ENCODE data around the gene MARCHF3. TPM values are rescaled to one million over a fixed set of nuclear protein-coding genes. Genes with fewer than 3 reads are reported as not detected.
"Not testable (repeated sequence)": the region's sequence is repeated elsewhere in the genome, so short reads cannot be mapped to it uniquely, and the experiment has no call there.

Gene MARCHF3
- total RNA-seq, 2 donors from 2014 or later: 10.4 to 34.1 TPM

DNA sequence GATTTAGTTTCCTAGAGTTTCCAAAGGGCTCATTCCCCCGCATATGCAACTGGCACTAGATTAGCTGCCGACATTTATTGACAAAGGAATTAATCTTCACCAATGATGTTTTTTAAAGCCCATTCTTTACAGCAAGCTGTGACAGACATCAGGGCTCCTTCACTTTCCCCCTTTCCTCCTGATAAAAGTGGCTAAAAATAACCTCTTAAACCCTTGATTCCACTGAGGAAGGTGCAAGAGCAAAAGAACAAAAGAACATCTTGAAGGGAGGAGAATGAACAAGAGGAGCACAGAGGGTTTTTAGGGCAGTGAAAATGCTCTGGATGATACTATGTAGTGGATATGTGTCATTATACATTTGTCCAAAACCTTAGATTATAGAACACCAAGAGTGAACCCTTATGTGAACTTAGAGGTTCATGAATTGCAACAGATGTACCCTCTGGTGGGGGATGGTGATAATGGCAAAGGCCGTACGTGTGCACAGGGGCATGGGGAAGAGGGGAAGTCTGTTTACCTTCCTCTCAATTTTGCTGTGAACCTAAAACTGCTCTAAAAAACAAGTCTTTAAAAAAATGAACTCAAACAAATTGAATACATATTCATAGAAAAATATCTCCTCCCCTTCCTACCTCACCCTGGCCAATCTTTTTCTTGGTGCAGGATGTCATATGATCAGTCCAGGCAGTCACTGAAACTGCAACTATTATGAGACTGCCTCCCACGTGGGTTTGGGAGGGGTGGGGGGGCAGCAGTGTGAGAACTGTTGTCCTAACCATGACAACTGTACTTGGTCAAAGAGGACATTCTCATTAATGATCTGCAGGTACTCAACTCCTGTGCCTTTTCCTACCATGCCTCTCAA lies 83.0 kb downstream of the MARCHF3 start:
- TF ChIP-seq, protein P1, sequence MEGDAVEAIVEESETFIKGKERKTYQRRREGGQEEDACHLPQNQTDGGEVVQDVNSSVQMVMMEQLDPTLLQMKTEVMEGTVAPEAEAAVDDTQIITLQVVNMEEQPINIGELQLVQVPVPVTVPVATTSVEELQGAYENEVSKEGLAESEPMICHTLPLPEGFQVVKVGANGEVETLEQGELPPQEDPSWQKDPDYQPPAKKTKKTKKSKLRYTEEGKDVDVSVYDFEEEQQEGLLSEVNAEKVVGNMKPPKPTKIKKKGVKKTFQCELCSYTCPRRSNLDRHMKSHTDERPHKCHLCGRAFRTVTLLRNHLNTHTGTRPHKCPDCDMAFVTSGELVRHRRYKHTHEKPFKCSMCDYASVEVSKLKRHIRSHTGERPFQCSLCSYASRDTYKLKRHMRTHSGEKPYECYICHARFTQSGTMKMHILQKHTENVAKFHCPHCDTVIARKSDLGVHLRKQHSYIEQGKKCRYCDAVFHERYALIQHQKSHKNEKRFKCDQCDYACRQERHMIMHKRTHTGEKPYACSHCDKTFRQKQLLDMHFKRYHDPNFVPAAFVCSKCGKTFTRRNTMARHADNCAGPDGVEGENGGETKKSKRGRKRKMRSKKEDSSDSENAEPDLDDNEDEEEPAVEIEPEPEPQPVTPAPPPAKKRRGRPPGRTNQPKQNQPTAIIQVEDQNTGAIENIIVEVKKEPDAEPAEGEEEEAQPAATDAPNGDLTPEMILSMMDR (IDR thresholded peaks at IDR 0.05): no peak

GRCh38 chr5:126942908-126943307 lies 87.5 kb downstream of the MARCHF3 start:
- ATAC-seq (ENCODE audit: insufficient number of reproducible peaks, low FRiP score, low read depth); DNase-seq (ENCODE audit: low spot score): not testable (repeated sequence)

More for the DNA sequence above, 83.0 kb downstream of the MARCHF3 start:
- DNase-seq (ENCODE audit: low spot score) (no peak), ATAC-seq (ENCODE audit: insufficient number of reproducible peaks, low FRiP score, low read depth) (no peak)
- Histone ChIP-seq H3K9me3 (no peaks in the 10 kb centered on the region), H3K4me3 (no peak overlapping the region), H3K4me1 (ENCODE audit: control insufficient read depth in 1 of 2, low read depth in 2 of 2) (no peaks in the 10 kb centered on the region), H3K27me3 (replicated peaks; ENCODE audit: insufficient read depth) (no peaks in the 10 kb centered on the region), H3K36me3 (no peaks in the 10 kb centered on the region), H3K27ac (no peak overlapping the region)

GRCh38 chr5:126941403-126941802 lies 89.0 kb downstream of the MARCHF3 start:
- Histone ChIP-seq H3K4me1 (ENCODE audit: control insufficient read depth in 1 of 2, low read depth in 2 of 2) (no peaks in the 10 kb centered on the region), H3K9me3 (no peaks in the 10 kb centered on the region), H3K27ac (no peak overlapping the region), H3K27me3 (replicated peaks; ENCODE audit: insufficient read depth) (no peaks in the 10 kb centered on the region), H3K36me3 (no peaks in the 10 kb centered on the region), H3K4me3 (no peak overlapping the region)
- TF ChIP-seq, protein P1 (IDR thresholded peaks at IDR 0.05): no peak
- no peak for ATAC-seq (ENCODE audit: insufficient number of reproducible peaks, low FRiP score, low read depth)
- no peak for DNase-seq (ENCODE audit: low spot score)

More at GRCh38 chr5:126942908-126943307, 87.5 kb downstream of the MARCHF3 start:
- not testable (repeated sequence) for H3K9me3 ChIP-seq; H3K4me3 ChIP-seq; H3K27me3 ChIP-seq (replicated peaks; ENCODE audit: insufficient read depth); H3K36me3 ChIP-seq; H3K4me1 ChIP-seq (ENCODE audit: control insufficient read depth in 1 of 2, low read depth in 2 of 2); H3K27ac ChIP-seq

DNA sequence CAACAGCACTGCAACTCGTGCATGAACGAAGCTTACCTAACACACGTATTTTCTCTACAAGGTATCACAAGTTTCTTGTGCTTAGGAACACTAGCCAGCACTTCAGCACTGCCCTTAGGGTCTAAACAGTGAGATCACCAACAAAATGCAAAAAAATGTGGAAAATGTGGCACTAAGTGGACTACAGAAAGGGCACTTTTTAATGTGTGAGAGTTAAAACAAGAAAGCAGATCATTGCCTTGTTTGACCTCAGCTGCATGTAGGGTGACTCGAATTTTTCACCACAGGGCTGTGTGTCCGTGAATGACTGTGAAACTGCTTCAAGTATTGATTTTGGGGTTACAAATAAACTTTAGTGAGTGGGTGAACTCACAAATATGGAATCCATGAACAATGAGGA lies 90.5 kb downstream of the MARCHF3 start:
- Histone ChIP-seq H3K36me3 (no peaks in the 10 kb centered on the region), H3K9me3 (no peaks in the 10 kb centered on the region), H3K27ac (no peak overlapping the region), H3K4me1 (ENCODE audit: control insufficient read depth in 1 of 2, low read depth in 2 of 2) (no peaks in the 10 kb centered on the region), H3K27me3 (replicated peaks; ENCODE audit: insufficient read depth) (no peaks in the 10 kb centered on the region), H3K4me3 (no peak overlapping the region)
- DNase-seq (ENCODE audit: low spot score): no peak
- ATAC-seq (ENCODE audit: insufficient number of reproducible peaks, low FRiP score, low read depth): no peak
- TF ChIP-seq, protein P1 (IDR thresholded peaks at IDR 0.05): no peak

DNA sequence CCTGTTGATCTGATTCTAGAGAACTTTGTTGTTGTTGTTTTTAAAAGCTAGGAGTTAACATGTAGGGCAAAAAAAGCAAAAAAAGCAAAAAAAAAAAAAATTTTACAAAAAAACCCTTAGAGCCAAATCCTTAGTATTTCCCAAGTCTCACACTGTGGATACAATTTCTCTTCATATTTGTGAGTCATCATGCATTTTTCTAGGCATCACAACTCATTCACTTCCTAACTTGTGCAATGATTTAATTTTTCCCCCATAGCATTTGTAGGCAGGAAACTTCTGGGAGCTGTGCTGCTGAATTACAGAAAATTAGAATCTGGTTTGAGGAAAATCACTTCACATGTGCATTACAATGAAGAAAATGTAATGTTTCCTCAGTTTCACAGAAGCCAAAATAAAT lies 91.9 kb downstream of the MARCHF3 start:
- TF ChIP-seq, protein P1 (IDR thresholded peaks at IDR 0.05): no peak
- ATAC-seq (ENCODE audit: insufficient number of reproducible peaks, low FRiP score, low read depth): peak; percentile 53

More for the DNA sequence above, 91.9 kb downstream of the MARCHF3 start:
- DNase-seq (ENCODE audit: low spot score): no peak
- no peaks in the 10 kb centered on the region for H3K27me3 ChIP-seq (replicated peaks; ENCODE audit: insufficient read depth)
- H3K36me3 ChIP-seq: no peaks in the 10 kb centered on the region
- H3K4me3 ChIP-seq: no peak overlapping the region
- no peak overlapping the region for H3K27ac ChIP-seq
- no peaks in the 10 kb centered on the region for H3K4me1 ChIP-seq (ENCODE audit: control insufficient read depth in 1 of 2, low read depth in 2 of 2)
- H3K9me3 ChIP-seq: no peaks in the 10 kb centered on the region
